Measurements from ENCODE around the gene ARRDC2. TPM values are rescaled to one million over a fixed set of nuclear protein-coding genes. Genes with fewer than 3 reads are reported as not detected.
A peak's percentile ranks its signal among the peaks of the same experiment; 100 is the strongest.

Gene ARRDC2
- total and polyA plus RNA-seq, 9 of the 15 experiments (the other 6 are each of a cell fraction or from before 2014, with no cell fraction given): 1.9 to 27.4 (median 15.2) TPM

- no peak for TF ChIP-seq PATZ1 (CRISPR knock-in tag; IDR thresholded peaks at IDR 0.05; ENCODE audit: borderline replicate concordance)
- TF ChIP-seq, protein P1, sequence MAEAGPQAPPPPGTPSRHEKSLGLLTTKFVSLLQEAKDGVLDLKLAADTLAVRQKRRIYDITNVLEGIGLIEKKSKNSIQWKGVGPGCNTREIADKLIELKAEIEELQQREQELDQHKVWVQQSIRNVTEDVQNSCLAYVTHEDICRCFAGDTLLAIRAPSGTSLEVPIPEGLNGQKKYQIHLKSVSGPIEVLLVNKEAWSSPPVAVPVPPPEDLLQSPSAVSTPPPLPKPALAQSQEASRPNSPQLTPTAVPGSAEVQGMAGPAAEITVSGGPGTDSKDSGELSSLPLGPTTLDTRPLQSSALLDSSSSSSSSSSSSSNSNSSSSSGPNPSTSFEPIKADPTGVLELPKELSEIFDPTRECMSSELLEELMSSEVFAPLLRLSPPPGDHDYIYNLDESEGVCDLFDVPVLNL (CRISPR knock-in tag; IDR thresholded peaks at IDR 0.05; ENCODE audit: low read depth): no peak
- no peak for TF ChIP-seq SLC30A9 (CRISPR knock-in tag; IDR thresholded peaks at IDR 0.05)
- TF ChIP-seq ZNF347 (CRISPR knock-in tag; IDR thresholded peaks at IDR 0.05; ENCODE audit: low read depth): no peak
- peak; percentile 95 for TF ChIP-seq VEZF1 (CRISPR knock-in tag; IDR thresholded peaks at IDR 0.05)
- TF ChIP-seq KLF13 (tag; IDR thresholded peaks at IDR 0.05; ENCODE audit: borderline replicate concordance, low read depth): peak; percentile 85
- peak; percentile 79; the same call in 1 of the 2 replicates for TF ChIP-seq ZNF511 (CRISPR knock-in tag; IDR thresholded peaks at IDR 0.05)
- TF ChIP-seq ZNF224 (CRISPR knock-in tag; IDR thresholded peaks at IDR 0.05): no peak
- TF ChIP-seq CHD1 (IDR thresholded peaks at IDR 0.05; ENCODE audit: low read length): peak; percentile 82
- no peak for TF ChIP-seq ZFP36 (IDR thresholded peaks at IDR 0.05; ENCODE audit: low read depth, low read length, partially characterized antibody)
- 0 out of 4 replicates have a peak, but pooled peaks of 1 of the 2 experiments have one; percentile 63 for TF ChIP-seq KDM4B (IDR thresholded peaks at IDR 0.05; ENCODE audit: borderline replicate concordance in 2 of 2, low read depth in 1 of 2)
- TF ChIP-seq, protein P2, sequence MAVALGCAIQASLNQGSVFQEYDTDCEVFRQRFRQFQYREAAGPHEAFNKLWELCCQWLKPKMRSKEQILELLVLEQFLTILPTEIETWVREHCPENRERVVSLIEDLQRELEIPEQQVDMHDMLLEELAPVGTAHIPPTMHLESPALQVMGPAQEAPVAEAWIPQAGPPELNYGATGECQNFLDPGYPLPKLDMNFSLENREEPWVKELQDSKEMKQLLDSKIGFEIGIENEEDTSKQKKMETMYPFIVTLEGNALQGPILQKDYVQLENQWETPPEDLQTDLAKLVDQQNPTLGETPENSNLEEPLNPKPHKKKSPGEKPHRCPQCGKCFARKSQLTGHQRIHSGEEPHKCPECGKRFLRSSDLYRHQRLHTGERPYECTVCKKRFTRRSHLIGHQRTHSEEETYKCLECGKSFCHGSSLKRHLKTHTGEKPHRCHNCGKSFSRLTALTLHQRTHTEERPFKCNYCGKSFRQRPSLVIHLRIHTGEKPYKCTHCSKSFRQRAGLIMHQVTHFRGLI (CRISPR knock-in tag; IDR thresholded peaks at IDR 0.05): no peak
- no peak for TF ChIP-seq TCFL5 (CRISPR knock-in tag; conservative IDR thresholded peaks at IDR 0.05)
- TF ChIP-seq ZNF124 (CRISPR knock-in tag; IDR thresholded peaks at IDR 0.05): no peak
- no peak for TF ChIP-seq PHF21A (IDR thresholded peaks at IDR 0.05; ENCODE audit: borderline replicate concordance, low read depth)
- TF ChIP-seq ZNF408 (CRISPR knock-in tag; IDR thresholded peaks at IDR 0.05; ENCODE audit: low read depth): no peak
- TF ChIP-seq ZC3H8 (IDR thresholded peaks at IDR 0.05): no peak
- no peak for TF ChIP-seq PTRF (tag; IDR thresholded peaks at IDR 0.05)
- peak; percentile 93 for TF ChIP-seq MYC (IDR thresholded peaks at IDR 0.05; ENCODE audit: low read depth, low read length)
- TF ChIP-seq MYC (CRISPR knock-in tag; IDR thresholded peaks at IDR 0.05; ENCODE audit: borderline replicate concordance, low read depth): no peak
- TF ChIP-seq GTF2A2 (tag; IDR thresholded peaks at IDR 0.05): no peak; the same call in 1 of the 2 replicates
Observed at GRCh38 chr19:18000915-18001776, 6.8 kb upstream of the ARRDC2 start (continued).
